ENCODE data around the gene MAMDC4.
A peak's percentile ranks its signal among the peaks of the same experiment; 100 is the strongest.

MAMDC4 gene

DNA sequence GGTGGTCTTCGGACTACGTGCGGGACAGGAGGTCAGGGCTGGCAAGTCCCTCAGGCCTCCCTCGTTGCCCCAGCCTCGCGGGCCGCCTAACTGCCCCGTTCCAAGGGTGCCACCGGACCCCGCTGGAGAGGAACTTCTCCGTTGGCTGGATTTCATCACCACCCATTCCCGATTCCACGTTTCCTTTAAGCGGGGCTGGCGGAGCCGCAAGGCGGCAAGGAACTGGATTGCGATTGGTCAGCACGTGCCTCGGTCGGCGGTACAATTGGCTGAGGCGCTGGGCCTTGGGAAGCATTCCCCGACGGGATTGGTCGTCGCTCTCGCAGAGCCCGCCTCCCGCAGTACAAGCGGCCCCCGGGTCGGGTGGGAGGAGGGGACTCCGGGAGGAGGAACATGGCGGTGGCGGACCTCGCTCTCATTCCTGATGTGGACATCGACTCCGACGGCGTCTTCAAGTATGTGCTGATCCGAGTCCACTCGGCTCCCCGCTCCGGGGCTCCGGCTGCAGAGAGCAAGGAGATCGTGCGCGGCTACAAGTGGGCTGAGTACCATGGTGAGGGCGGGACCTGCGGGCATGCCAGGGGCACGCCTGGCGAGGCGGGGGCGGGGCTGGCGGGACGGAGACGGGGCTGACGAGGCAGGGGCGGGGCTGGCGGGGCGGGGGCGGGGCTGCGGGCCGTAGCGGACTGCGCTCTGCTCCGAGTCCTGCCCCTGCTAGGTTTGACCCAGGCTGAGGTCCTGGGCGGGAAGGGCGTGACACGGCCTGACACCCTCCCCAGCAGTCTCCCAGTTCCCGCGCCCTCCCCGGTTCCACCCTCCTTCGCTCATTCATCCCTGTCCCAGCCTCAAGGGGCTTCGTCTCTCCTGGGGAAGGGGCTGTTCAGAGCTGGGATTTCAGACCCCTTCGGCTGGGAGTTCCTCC, 2.8 kb upstream of the MAMDC4 start, which contains the start of gene PHPT1 (continued):
- TF ChIP-seq ZNF623 (tag by site-specific recombination; IDR thresholded peaks at IDR 0.05) (no peak), ZBTB1 (tag by site-specific recombination; IDR thresholded peaks at IDR 0.05) (no peak), IKZF3 (tag by site-specific recombination; IDR thresholded peaks at IDR 0.05) (peak; percentile 98), ZNF23 (tag by site-specific recombination; IDR thresholded peaks at IDR 0.05; ENCODE audit: borderline replicate concordance) (no peak), MYNN (tag by site-specific recombination; IDR thresholded peaks at IDR 0.05; ENCODE audit: borderline replicate concordance) (no peak), SP7 (tag by site-specific recombination; IDR thresholded peaks at IDR 0.05) (0 out of 2 replicates have a peak, but pooled peaks have one; percentile 62), ZFP37 (tag by site-specific recombination; IDR thresholded peaks at IDR 0.05) (no peak), ZNF629 (tag by site-specific recombination; IDR thresholded peaks at IDR 0.05) (peak; percentile 41; the same call in 1 of the 2 replicates), ZNF2 (tag by site-specific recombination; IDR thresholded peaks at IDR 0.05) (no peak), ZNF596 (tag by site-specific recombination; IDR thresholded peaks at IDR 0.05) (no peak), OSR2 (tag by site-specific recombination; IDR thresholded peaks at IDR 0.05) (no peak), ZNF654 (tag by site-specific recombination; IDR thresholded peaks at IDR 0.05; ENCODE audit: low read depth) (no peak), ZEB2 (tag by site-specific recombination; IDR thresholded peaks at IDR 0.05) (peak; percentile 93), ZNF341 (tag by site-specific recombination; IDR thresholded peaks at IDR 0.05; ENCODE audit: low read depth) (0 out of 2 replicates have a peak, but pooled peaks have one; percentile 8), KLF1 (tag by site-specific recombination; IDR thresholded peaks at IDR 0.05) (peak; percentile 79), ZNF133 (tag by site-specific recombination; IDR thresholded peaks at IDR 0.05) (no peak), ZSCAN18 (tag by site-specific recombination; IDR thresholded peaks at IDR 0.05) (no peak), ZNF302 (tag by site-specific recombination; IDR thresholded peaks at IDR 0.05; ENCODE audit: low read depth) (no peak), SALL2 (tag by site-specific recombination; IDR thresholded peaks at IDR 0.05; ENCODE audit: borderline replicate concordance) (no peak), CTCF (tag by site-specific recombination; IDR thresholded peaks at IDR 0.05) (no peak), SCRT2 (tag by site-specific recombination; IDR thresholded peaks at IDR 0.05) (peak; percentile 90), KLF10 (tag by site-specific recombination; IDR thresholded peaks at IDR 0.05) (peak; percentile 90)
- TF ChIP-seq, protein P1, sequence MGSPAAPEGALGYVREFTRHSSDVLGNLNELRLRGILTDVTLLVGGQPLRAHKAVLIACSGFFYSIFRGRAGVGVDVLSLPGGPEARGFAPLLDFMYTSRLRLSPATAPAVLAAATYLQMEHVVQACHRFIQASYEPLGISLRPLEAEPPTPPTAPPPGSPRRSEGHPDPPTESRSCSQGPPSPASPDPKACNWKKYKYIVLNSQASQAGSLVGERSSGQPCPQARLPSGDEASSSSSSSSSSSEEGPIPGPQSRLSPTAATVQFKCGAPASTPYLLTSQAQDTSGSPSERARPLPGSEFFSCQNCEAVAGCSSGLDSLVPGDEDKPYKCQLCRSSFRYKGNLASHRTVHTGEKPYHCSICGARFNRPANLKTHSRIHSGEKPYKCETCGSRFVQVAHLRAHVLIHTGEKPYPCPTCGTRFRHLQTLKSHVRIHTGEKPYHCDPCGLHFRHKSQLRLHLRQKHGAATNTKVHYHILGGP (tag by site-specific recombination; IDR thresholded peaks at IDR 0.05), result no peak
- TF ChIP-seq, protein P2, sequence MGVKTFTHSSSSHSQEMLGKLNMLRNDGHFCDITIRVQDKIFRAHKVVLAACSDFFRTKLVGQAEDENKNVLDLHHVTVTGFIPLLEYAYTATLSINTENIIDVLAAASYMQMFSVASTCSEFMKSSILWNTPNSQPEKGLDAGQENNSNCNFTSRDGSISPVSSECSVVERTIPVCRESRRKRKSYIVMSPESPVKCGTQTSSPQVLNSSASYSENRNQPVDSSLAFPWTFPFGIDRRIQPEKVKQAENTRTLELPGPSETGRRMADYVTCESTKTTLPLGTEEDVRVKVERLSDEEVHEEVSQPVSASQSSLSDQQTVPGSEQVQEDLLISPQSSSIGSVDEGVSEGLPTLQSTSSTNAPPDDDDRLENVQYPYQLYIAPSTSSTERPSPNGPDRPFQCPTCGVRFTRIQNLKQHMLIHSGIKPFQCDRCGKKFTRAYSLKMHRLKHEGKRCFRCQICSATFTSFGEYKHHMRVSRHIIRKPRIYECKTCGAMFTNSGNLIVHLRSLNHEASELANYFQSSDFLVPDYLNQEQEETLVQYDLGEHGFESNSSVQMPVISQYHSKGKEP (tag by site-specific recombination; IDR thresholded peaks at IDR 0.05), result no peak
- TF ChIP-seq, protein P3, sequence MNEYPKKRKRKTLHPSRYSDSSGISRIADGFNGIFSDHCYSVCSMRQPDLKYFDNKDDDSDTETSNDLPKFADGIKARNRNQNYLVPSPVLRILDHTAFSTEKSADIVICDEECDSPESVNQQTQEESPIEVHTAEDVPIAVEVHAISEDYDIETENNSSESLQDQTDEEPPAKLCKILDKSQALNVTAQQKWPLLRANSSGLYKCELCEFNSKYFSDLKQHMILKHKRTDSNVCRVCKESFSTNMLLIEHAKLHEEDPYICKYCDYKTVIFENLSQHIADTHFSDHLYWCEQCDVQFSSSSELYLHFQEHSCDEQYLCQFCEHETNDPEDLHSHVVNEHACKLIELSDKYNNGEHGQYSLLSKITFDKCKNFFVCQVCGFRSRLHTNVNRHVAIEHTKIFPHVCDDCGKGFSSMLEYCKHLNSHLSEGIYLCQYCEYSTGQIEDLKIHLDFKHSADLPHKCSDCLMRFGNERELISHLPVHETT (tag by site-specific recombination; IDR thresholded peaks at IDR 0.05), result peak; percentile 67; the same call in 1 of the 2 replicates
- TF ChIP-seq, protein P4, sequence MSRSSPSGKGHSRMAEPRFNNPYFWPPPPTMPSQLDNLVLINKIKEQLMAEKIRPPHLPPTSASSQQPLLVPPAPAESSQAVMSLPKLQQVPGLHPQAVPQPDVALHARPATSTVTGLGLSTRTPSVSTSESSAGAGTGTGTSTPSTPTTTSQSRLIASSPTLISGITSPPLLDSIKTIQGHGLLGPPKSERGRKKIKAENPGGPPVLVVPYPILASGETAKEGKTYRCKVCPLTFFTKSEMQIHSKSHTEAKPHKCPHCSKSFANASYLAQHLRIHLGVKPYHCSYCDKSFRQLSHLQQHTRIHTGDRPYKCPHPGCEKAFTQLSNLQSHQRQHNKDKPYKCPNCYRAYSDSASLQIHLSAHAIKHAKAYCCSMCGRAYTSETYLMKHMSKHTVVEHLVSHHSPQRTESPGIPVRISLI (tag by site-specific recombination; IDR thresholded peaks at IDR 0.05), result no peak
- TF ChIP-seq, protein P5, sequence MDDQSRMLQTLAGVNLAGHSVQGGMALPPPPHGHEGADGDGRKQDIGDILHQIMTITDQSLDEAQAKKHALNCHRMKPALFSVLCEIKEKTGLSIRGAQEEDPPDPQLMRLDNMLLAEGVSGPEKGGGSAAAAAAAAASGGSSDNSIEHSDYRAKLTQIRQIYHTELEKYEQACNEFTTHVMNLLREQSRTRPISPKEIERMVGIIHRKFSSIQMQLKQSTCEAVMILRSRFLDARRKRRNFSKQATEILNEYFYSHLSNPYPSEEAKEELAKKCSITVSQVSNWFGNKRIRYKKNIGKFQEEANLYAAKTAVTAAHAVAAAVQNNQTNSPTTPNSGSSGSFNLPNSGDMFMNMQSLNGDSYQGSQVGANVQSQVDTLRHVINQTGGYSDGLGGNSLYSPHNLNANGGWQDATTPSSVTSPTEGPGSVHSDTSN (CRISPR knock-in tag; IDR thresholded peaks at IDR 0.05), result no peak; the same call in 1 of the 2 replicates
